Measurements from ENCODE around the gene ZCWPW1. TPM values are rescaled to one million over a fixed set of nuclear protein-coding genes. Genes with fewer than 3 reads are reported as not detected.
A peak's percentile ranks its signal among the peaks of the same experiment; 100 is the strongest.

ZCWPW1 gene
- total and polyA plus RNA-seq, 2 of the 13 experiments (the other 11 are each of a cell fraction or from before 2014, with no cell fraction given), result 2.4 to 2.5 TPM

DNA sequence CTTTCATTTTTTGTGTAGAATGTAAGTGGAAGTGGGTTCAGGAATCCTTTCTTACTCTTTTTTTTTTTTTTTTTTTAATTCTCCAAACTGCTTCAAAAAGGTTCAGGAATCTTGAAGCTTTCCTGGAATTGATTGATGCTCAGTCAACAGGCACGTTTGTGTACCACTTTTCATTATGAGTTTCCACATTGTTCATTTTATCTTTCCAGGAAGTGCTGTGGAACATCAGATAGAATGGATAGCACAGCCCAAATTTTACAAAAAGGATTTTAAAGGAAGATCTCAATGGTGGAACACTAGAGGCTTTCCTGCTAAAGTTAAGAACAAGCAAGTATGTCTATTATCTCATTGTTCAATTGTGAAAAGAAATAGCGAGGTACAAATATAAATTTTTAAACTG is 9.7 kb upstream of the ZCWPW1 start:
- TF ChIP-seq AGO1 (IDR thresholded peaks at IDR 0.05; ENCODE audit: low read depth, low read length, poor library complexity, severe bottlenecking), result no peak
- TF ChIP-seq IKZF4 (CRISPR knock-in tag; IDR thresholded peaks at IDR 0.05; ENCODE audit: borderline replicate concordance, low read depth, not compliant biosample characterization), result no peak
- no peak for TF ChIP-seq ZNF224 (CRISPR knock-in tag; IDR thresholded peaks at IDR 0.05)
- no peak for TF ChIP-seq SETDB1 (CRISPR knock-in tag; IDR thresholded peaks at IDR 0.05; ENCODE audit: borderline replicate concordance)
- TF ChIP-seq ZNF678 (CRISPR knock-in tag; IDR thresholded peaks at IDR 0.05), result no peak
- TF ChIP-seq, protein P1, sequence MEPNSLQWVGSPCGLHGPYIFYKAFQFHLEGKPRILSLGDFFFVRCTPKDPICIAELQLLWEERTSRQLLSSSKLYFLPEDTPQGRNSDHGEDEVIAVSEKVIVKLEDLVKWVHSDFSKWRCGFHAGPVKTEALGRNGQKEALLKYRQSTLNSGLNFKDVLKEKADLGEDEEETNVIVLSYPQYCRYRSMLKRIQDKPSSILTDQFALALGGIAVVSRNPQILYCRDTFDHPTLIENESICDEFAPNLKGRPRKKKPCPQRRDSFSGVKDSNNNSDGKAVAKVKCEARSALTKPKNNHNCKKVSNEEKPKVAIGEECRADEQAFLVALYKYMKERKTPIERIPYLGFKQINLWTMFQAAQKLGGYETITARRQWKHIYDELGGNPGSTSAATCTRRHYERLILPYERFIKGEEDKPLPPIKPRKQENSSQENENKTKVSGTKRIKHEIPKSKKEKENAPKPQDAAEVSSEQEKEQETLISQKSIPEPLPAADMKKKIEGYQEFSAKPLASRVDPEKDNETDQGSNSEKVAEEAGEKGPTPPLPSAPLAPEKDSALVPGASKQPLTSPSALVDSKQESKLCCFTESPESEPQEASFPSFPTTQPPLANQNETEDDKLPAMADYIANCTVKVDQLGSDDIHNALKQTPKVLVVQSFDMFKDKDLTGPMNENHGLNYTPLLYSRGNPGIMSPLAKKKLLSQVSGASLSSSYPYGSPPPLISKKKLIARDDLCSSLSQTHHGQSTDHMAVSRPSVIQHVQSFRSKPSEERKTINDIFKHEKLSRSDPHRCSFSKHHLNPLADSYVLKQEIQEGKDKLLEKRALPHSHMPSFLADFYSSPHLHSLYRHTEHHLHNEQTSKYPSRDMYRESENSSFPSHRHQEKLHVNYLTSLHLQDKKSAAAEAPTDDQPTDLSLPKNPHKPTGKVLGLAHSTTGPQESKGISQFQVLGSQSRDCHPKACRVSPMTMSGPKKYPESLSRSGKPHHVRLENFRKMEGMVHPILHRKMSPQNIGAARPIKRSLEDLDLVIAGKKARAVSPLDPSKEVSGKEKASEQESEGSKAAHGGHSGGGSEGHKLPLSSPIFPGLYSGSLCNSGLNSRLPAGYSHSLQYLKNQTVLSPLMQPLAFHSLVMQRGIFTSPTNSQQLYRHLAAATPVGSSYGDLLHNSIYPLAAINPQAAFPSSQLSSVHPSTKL (CRISPR knock-in tag; IDR thresholded peaks at IDR 0.05), result no peak
- no peak for TF ChIP-seq ELF4 (CRISPR knock-in tag; IDR thresholded peaks at IDR 0.05; ENCODE audit: borderline replicate concordance)
- no peak for TF ChIP-seq MXD4 (CRISPR knock-in tag; IDR thresholded peaks at IDR 0.05)
- CTCF ChIA-PET (ENCODE audit: low intra/inter-chr PET ratio, low total read pairs), result no interaction called here

More for the DNA sequence above, 9.7 kb upstream of the ZCWPW1 start:
- H3K4me2 ChIP-seq (ENCODE audit: low read depth, low read length), result no peak overlapping the region
- no peak for ATAC-seq
- H4K20me1 ChIP-seq (ENCODE audit: insufficient read depth, low read length), result no peaks in the 10 kb centered on the region
- H3K27me3 ChIP-seq (ENCODE audit: control insufficient read depth in 1 of 2, insufficient read depth in 2 of 2, low read length in 2 of 2), result no peaks in the 10 kb centered on the region; a peak in 1 of 5 replicates
- 71% methylated on average over 2 of the region's 2 CpGs for whole genome bisulfite sequencing (ENCODE audit: low lambda C conversion rate)
- no peaks in the 10 kb centered on the region for H3K9me3 ChIP-seq (ENCODE audit: low read length)
- BruUV-seq (replicated peaks), result no TSS peak
- H3K9ac ChIP-seq (ENCODE audit: insufficient read depth, low read depth, low read length), result no peak overlapping the region
- H3K4me1 ChIP-seq (ENCODE audit: insufficient read depth, low read length), result peaks cover 51% of the 10 kb centered on the region
- DNase-seq (ENCODE audit: low spot score), result no peak
- no peak overlapping the region for H2AFZ ChIP-seq (ENCODE audit: low read length)
- H3K4me3 ChIP-seq (replicated peaks in 1 of 3; ENCODE audit: insufficient read depth in 1 of 3, low read depth in 2 of 3, low read length in 3 of 3), result no peak overlapping the region
- no peak for FAIRE-seq
- POLR2A ChIA-PET, result interaction anchor here (0.7 to 6.0 kb wide), 4 partner anchors 9 to 268 kb away, joined by 4 to 42 read pairs (median 6); partner anchors contain the start of genes MEPCE, POP7 and ZCWPW1
- intact Hi-C loops (cut with micrococcal nuclease; ENCODE audit: unreplicated experiment) (no loop called here), in situ Hi-C loops (cut with HindIII; ENCODE audit: extremely low pct_ligation_motif_present, low pct_unique_long_range_greater_than_20kb) (no loop called here)
- peaks cover 14% of the 10 kb centered on the region for H3K79me2 ChIP-seq (ENCODE audit: insufficient read depth, low read length)
- peak overlapping the region; percentile 33 for H3K27ac ChIP-seq (ENCODE audit: extremely low read length, insufficient read depth, low read length)
- peaks cover 4 to 11% of the 10 kb centered on the region in 2 experiments; a peak in 4 of 5 replicates for H3K36me3 ChIP-seq (replicated peaks in 1 of 2; ENCODE audit: control insufficient read depth in 1 of 2, insufficient read depth in 2 of 2, low read length in 2 of 2)

Measured in HepG2 (cell line).